ENCODE data around the gene MT4. TPM values are rescaled to one million over a fixed set of nuclear protein-coding genes. Genes with fewer than 3 reads are reported as not detected.

Gene MT4
- total RNA-seq, 1 experiment from 2014 or later = not detected

DNA sequence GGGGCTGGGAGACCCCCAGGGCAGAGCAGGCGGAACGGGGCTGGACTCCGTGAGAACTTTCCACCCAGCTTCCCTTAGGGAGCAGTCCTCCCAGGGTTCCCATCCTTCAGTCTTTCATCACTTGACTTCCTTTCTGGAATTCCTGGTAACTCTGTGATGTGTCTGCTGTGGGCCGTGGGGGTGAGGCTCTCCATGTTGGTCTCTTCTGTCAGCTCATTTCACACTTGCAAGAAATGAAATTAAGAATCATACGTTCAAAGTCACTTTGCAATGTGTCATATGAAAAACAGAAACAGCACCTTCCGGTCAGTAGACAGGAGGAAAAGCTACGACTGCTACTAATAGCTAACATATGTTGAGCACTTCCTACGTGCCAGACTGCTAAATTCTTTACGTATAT is 39.6 kb upstream of the MT4 start:
- POLR2A ChIA-PET (ENCODE audit: unreplicated experiment) = no interaction called here
- TF ChIP-seq, protein P1, sequence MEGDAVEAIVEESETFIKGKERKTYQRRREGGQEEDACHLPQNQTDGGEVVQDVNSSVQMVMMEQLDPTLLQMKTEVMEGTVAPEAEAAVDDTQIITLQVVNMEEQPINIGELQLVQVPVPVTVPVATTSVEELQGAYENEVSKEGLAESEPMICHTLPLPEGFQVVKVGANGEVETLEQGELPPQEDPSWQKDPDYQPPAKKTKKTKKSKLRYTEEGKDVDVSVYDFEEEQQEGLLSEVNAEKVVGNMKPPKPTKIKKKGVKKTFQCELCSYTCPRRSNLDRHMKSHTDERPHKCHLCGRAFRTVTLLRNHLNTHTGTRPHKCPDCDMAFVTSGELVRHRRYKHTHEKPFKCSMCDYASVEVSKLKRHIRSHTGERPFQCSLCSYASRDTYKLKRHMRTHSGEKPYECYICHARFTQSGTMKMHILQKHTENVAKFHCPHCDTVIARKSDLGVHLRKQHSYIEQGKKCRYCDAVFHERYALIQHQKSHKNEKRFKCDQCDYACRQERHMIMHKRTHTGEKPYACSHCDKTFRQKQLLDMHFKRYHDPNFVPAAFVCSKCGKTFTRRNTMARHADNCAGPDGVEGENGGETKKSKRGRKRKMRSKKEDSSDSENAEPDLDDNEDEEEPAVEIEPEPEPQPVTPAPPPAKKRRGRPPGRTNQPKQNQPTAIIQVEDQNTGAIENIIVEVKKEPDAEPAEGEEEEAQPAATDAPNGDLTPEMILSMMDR (conservative IDR thresholded peaks at IDR 0.05; ENCODE audit: low read depth, low read length) = no peak
- TF ChIP-seq EZH2 (IDR thresholded peaks at IDR 0.05; ENCODE audit: low read length, unreplicated experiment) (no peak), EZH2phosphoT487 (IDR thresholded peaks at IDR 0.05; ENCODE audit: borderline replicate concordance, low read length) (no peak)
- ATAC-seq = no peak
- CTCF ChIA-PET = no interaction called here
- Histone ChIP-seq H3K9me3 (ENCODE audit: low read length) (no peaks in the 10 kb centered on the region), H3F3A (ENCODE audit: low read length, unreplicated experiment) (no peaks in the 10 kb centered on the region), H3K27ac (ENCODE audit: low read length) (no peak overlapping the region), H3K36me3 (ENCODE audit: low read depth, low read length) (no peaks in the 10 kb centered on the region), H3K27me3 (ENCODE audit: low read length) (no peaks in the 10 kb centered on the region), H3K9ac (ENCODE audit: low read length) (no peak overlapping the region), H2AFZ (ENCODE audit: low read length) (no peak overlapping the region), H3K9me2 (replicated peaks; ENCODE audit: low read length) (no peaks in the 10 kb centered on the region; the same call in 1 of the 2 replicates), H4K20me1 (ENCODE audit: low read length) (no peaks in the 10 kb centered on the region), H3K4me3 (ENCODE audit: low read length) (no peak overlapping the region), H3K79me2 (ENCODE audit: low read length) (no peaks in the 10 kb centered on the region), H3K4me1 (ENCODE audit: insufficient read depth, low read length) (peaks cover 4% of the 10 kb centered on the region), H3K4me2 (ENCODE audit: low read length) (no peak overlapping the region)
- intact Hi-C loops (cut with micrococcal nuclease) = no loop called here
- DNase-seq = no peak
- no TSS peak for BruUV-seq (replicated peaks)

DNA sequence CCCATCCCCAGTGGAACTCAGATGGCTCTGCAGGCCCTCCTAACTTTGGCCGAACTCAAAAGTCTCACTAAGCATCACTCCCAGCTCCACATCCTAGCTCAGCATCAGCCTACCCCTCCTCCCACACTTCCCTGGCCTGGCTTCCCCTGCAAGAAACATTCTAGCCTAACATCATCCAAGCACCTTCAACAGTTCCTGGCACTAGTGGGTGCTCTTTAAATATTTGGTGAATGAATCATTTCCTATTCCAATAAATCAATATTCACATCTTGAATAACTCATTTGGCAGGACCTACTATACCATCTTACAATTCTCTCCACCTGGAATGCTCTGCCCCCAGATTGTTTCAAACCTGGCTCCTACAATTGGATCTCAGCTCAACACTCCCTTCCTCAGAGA is 34.0 kb upstream of the MT4 start:
- no peak overlapping the region for H3K4me2 ChIP-seq (ENCODE audit: low read length)
- BruUV-seq (replicated peaks) = no TSS peak
- intact Hi-C loops (cut with micrococcal nuclease) = no loop called here

DNA sequence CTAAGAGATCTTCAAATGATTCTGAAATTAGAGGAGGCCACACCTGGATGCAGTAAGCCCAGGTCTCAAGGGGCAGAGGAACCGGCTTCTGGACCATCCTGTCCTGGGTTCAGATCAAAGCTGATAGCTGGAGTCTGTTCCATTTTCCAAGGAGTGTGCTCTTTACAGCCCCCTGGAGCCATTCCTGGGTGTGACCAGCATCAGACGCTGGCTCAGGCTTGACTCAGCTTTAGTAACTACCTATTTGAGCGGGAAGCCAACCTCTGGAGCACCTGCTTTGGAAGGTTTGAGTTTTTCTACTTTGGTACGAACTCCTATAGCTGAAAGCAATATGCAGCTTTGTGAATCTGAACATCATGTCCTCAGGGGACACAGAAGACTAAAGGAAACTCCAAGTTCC is 32.2 kb upstream of the MT4 start:
- no peak for TF ChIP-seq EZH2 (IDR thresholded peaks at IDR 0.05; ENCODE audit: low read length, unreplicated experiment)
- TF ChIP-seq, protein P1 (conservative IDR thresholded peaks at IDR 0.05; ENCODE audit: low read depth, low read length) = peak; percentile 36; the same call in 1 of the 2 replicates
- intact Hi-C loops (cut with micrococcal nuclease) = no loop called here

More for the DNA sequence above, 34.0 kb upstream of the MT4 start:
- H3K27me3 ChIP-seq (ENCODE audit: low read length) = no peaks in the 10 kb centered on the region
- CTCF ChIA-PET = no interaction called here
- peak; percentile 64 for DNase-seq
- POLR2A ChIA-PET (ENCODE audit: unreplicated experiment) = interaction anchor here (0.7 kb wide), 1 partner anchor 67 kb away, joined by 3 read pairs; no protein-coding TSS in a partner anchor
- no peaks in the 10 kb centered on the region for H4K20me1 ChIP-seq (ENCODE audit: low read length)
- ATAC-seq = peak; percentile 27; the same call in 1 of the 2 replicates
- no peak overlapping the region for H3K4me3 ChIP-seq (ENCODE audit: low read length)
- no peak overlapping the region for H3K27ac ChIP-seq (ENCODE audit: low read length)
- H3K9ac ChIP-seq (ENCODE audit: low read length) = no peak overlapping the region
- no peaks in the 10 kb centered on the region for H3K36me3 ChIP-seq (ENCODE audit: low read depth, low read length)
- TF ChIP-seq, protein P1 (conservative IDR thresholded peaks at IDR 0.05; ENCODE audit: low read depth, low read length) = no peak
- TF ChIP-seq EZH2phosphoT487 (IDR thresholded peaks at IDR 0.05; ENCODE audit: borderline replicate concordance, low read length) (no peak), EZH2 (IDR thresholded peaks at IDR 0.05; ENCODE audit: low read length, unreplicated experiment) (no peak)
- no peaks in the 10 kb centered on the region for H3K9me3 ChIP-seq (ENCODE audit: low read length)
- H2AFZ ChIP-seq (ENCODE audit: low read length) = no peak overlapping the region
- H3K79me2 ChIP-seq (ENCODE audit: low read length) = no peaks in the 10 kb centered on the region
- peaks cover 14% of the 10 kb centered on the region for H3K4me1 ChIP-seq (ENCODE audit: insufficient read depth, low read length)
- H3K9me2 ChIP-seq (replicated peaks; ENCODE audit: low read length) = no peaks in the 10 kb centered on the region
- no peaks in the 10 kb centered on the region for H3F3A ChIP-seq (ENCODE audit: low read length, unreplicated experiment)

More for the DNA sequence above, 32.2 kb upstream of the MT4 start:
- Histone ChIP-seq H3K4me1 (ENCODE audit: insufficient read depth, low read length) (peaks cover 14% of the 10 kb centered on the region), H3K79me2 (ENCODE audit: low read length) (no peaks in the 10 kb centered on the region), H3K36me3 (ENCODE audit: low read depth, low read length) (no peaks in the 10 kb centered on the region), H3K9me3 (ENCODE audit: low read length) (no peaks in the 10 kb centered on the region), H4K20me1 (ENCODE audit: low read length) (no peaks in the 10 kb centered on the region), H3F3A (ENCODE audit: low read length, unreplicated experiment) (no peaks in the 10 kb centered on the region), H3K9me2 (replicated peaks; ENCODE audit: low read length) (no peaks in the 10 kb centered on the region), H3K9ac (ENCODE audit: low read length) (no peak overlapping the region), H3K27ac (ENCODE audit: low read length) (no peak overlapping the region), H3K4me3 (ENCODE audit: low read length) (no peak overlapping the region), H2AFZ (ENCODE audit: low read length) (no peak overlapping the region), H3K27me3 (ENCODE audit: low read length) (no peaks in the 10 kb centered on the region), H3K4me2 (ENCODE audit: low read length) (no peak overlapping the region)
- ATAC-seq (peak; percentile 40; the same call in 1 of the 2 replicates), DNase-seq (peak; percentile 55)
- ChIA-PET POLR2A (ENCODE audit: unreplicated experiment) (no interaction called here), CTCF (no interaction called here)
- no TSS peak for BruUV-seq (replicated peaks)
